Measurements from ENCODE around the gene ZFAND3. TPM values are rescaled to one million over a fixed set of nuclear protein-coding genes. Genes with fewer than 3 reads are reported as not detected.

ZFAND3 gene
- total and polyA plus RNA-seq, 10 of the 15 experiments (the other 5 are each of a cell fraction or from before 2014, with no cell fraction given): 0.90 to 34.4 (median 16.3) TPM

- TF ChIP-seq, protein P1, sequence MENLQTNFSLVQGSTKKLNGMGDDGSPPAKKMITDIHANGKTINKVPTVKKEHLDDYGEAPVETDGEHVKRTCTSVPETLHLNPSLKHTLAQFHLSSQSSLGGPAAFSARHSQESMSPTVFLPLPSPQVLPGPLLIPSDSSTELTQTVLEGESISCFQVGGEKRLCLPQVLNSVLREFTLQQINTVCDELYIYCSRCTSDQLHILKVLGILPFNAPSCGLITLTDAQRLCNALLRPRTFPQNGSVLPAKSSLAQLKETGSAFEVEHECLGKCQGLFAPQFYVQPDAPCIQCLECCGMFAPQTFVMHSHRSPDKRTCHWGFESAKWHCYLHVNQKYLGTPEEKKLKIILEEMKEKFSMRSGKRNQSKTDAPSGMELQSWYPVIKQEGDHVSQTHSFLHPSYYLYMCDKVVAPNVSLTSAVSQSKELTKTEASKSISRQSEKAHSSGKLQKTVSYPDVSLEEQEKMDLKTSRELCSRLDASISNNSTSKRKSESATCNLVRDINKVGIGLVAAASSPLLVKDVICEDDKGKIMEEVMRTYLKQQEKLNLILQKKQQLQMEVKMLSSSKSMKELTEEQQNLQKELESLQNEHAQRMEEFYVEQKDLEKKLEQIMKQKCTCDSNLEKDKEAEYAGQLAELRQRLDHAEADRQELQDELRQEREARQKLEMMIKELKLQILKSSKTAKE (IDR thresholded peaks at IDR 0.05; ENCODE audit: low read depth, poor library complexity, severe bottlenecking): peak; percentile 97
- TF ChIP-seq SIX5 (IDR thresholded peaks at IDR 0.05; ENCODE audit: low read depth, low read length, severe bottlenecking) (peak; percentile 47), TCF7 (IDR thresholded peaks at IDR 0.05; ENCODE audit: borderline replicate concordance) (no peak), TCF3 (IDR thresholded peaks at IDR 0.05; ENCODE audit: borderline replicate concordance, insufficient read depth, low read depth, low read length) (0 out of 2 replicates have a peak, but pooled peaks have one; percentile 36), WRNIP1 (IDR thresholded peaks at IDR 0.05; ENCODE audit: borderline replicate concordance, low read depth, low read length) (no peak), ZNF274 (IDR thresholded peaks at IDR 0.05; ENCODE audit: insufficient read depth, insufficient read length) (no peak), BRCA1 (IDR thresholded peaks at IDR 0.05; ENCODE audit: low read depth, low read length) (peak; percentile 29; the same call in 1 of the 2 replicates), BACH1 (IDR thresholded peaks at IDR 0.05; ENCODE audit: borderline replicate concordance) (peak; percentile 24; the same call in 1 of the 2 replicates), BCLAF1 (IDR thresholded peaks at IDR 0.05) (peak; percentile 96), SP1 (IDR thresholded peaks at IDR 0.05; ENCODE audit: low read depth, low read length) (peak; percentile 67), STAT1 (conservative IDR thresholded peaks at IDR 0.05) (peak; percentile 94; the same call in 1 of the 2 replicates), RELB (IDR thresholded peaks at IDR 0.05; ENCODE audit: low read depth) (peak; percentile 100), MLLT1 (IDR thresholded peaks at IDR 0.05) (peak; percentile 83; the same call in 1 of the 2 replicates)
- TF ChIP-seq, protein P2, sequence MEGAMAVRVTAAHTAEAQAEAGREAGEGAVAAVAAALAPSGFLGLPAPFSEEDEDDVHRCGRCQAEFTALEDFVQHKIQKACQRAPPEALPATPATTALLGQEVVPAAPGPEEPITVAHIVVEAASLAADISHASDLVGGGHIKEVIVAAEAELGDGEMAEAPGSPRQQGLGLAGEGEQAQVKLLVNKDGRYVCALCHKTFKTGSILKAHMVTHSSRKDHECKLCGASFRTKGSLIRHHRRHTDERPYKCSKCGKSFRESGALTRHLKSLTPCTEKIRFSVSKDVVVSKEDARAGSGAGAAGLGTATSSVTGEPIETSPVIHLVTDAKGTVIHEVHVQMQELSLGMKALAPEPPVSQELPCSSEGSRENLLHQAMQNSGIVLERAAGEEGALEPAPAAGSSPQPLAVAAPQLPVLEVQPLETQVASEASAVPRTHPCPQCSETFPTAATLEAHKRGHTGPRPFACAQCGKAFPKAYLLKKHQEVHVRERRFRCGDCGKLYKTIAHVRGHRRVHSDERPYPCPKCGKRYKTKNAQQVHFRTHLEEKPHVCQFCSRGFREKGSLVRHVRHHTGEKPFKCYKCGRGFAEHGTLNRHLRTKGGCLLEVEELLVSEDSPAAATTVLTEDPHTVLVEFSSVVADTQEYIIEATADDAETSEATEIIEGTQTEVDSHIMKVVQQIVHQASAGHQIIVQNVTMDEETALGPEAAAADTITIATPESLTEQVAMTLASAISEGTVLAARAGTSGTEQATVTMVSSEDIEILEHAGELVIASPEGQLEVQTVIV (IDR thresholded peaks at IDR 0.05; ENCODE audit: borderline replicate concordance, partially characterized antibody): peak; percentile 89
Measured at GRCh38 chr6:37819177-37819801, at the start of gene ZFAND3 (continued).
